ENCODE measurements around the gene TP53BP2. TPM values are rescaled to one million over a fixed set of nuclear protein-coding genes. Genes with fewer than 3 reads are reported as not detected.

TP53BP2 gene
- total and polyA plus RNA-seq, 2 donors (not counting 3 experiments of a cell fraction or from before 2014, with no cell fraction given), result 21.9 to 51.9 TPM

GRCh38 chr1:223752721-223753515, 92.8 kb downstream of the TP53BP2 start:
- FAIRE-seq (no peak), DNase-seq (ENCODE audit: low read depth, low spot score) (no peak)
- no peak overlapping the region for H3K4me3 ChIP-seq (replicated peaks in 1 of 3; ENCODE audit: insufficient read depth in 1 of 3, low read depth in 1 of 3, low read length in 3 of 3)
- peaks cover 12% of the 10 kb centered on the region for H3K4me1 ChIP-seq (ENCODE audit: control insufficient read depth, extremely low read depth, insufficient read depth, low read length)
- ChIA-PET POLR2A (no interaction called here), CTCF (interaction anchor here (1.2 kb wide), 1 partner anchor 23 kb away, joined by 3 read pairs; no protein-coding TSS in a partner anchor)
- H3K27me3 ChIP-seq (ENCODE audit: control insufficient read depth in 2 of 2, insufficient read depth in 2 of 2, low read length in 2 of 2), result no peaks in the 10 kb centered on the region
- BruUV-seq (replicated peaks), result no TSS peak
- dilution Hi-C loops (cut with MboI; ENCODE audit: extremely low pct_ligation_motif_present, low sequenced_read_pairs) (no loop called here), intact Hi-C loops (cut with micrococcal nuclease) (no loop called here)
- H3K27ac ChIP-seq (ENCODE audit: insufficient read depth, low read depth, low read length), result no peak overlapping the region
- H3K79me2 ChIP-seq (ENCODE audit: control insufficient read depth, insufficient read depth, low read length), result peaks cover 14% of the 10 kb centered on the region
- H3K4me2 ChIP-seq (ENCODE audit: insufficient read depth, low read length), result no peak overlapping the region
- H3K9me3 ChIP-seq (replicated peaks; ENCODE audit: control insufficient read depth, insufficient read depth, low read length), result no peaks in the 10 kb centered on the region
- peaks cover 28 to 55% of the 10 kb centered on the region in 2 experiments for H3K36me3 ChIP-seq (ENCODE audit: control insufficient read depth in 2 of 2, extremely low read depth in 1 of 2, insufficient read depth in 2 of 2, low read length in 2 of 2)
- no peak overlapping the region for H2AFZ ChIP-seq (ENCODE audit: low read depth, low read length)
- H3K9ac ChIP-seq (replicated peaks; ENCODE audit: extremely low read depth, insufficient read depth, low read length), result no peak overlapping the region
- H4K20me1 ChIP-seq (replicated peaks; ENCODE audit: control insufficient read depth, extremely low read depth, insufficient read depth, low read length), result no peaks in the 10 kb centered on the region
- TF ChIP-seq EZH2 (IDR thresholded peaks at IDR 0.05; ENCODE audit: borderline replicate concordance, low read depth, low read length, severe bottlenecking), result no peak
- TF ChIP-seq POLR2AphosphoS5 (IDR thresholded peaks at IDR 0.05; ENCODE audit: insufficient read depth, low read depth, low read length), result no peak
- TF ChIP-seq, protein P1, sequence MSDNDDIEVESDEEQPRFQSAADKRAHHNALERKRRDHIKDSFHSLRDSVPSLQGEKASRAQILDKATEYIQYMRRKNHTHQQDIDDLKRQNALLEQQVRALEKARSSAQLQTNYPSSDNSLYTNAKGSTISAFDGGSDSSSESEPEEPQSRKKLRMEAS (IDR thresholded peaks at IDR 0.05; ENCODE audit: insufficient read depth, insufficient read length), result no peak
- TF ChIP-seq CTCF (IDR thresholded peaks at IDR 0.05; ENCODE audit: extremely low read depth in 1 of 2, insufficient read depth in 1 of 2, low read depth in 1 of 2, low read length in 2 of 2), result no peak
- no peak for TF ChIP-seq POLR2A (IDR thresholded peaks at IDR 0.05; ENCODE audit: low read depth, low read length)
- H3K9me1 ChIP-seq (replicated peaks; ENCODE audit: control insufficient read depth, extremely low read depth, insufficient read depth, low read length), result no peaks in the 10 kb centered on the region
